HG03558 (cell line): ENCODE data around the gene FAM120AOS.
A peak's percentile ranks its signal among the peaks of the same experiment; 100 is the strongest.

Source experiments
- ATAC-seq: cut with Tn5 transposase; IDR thresholded peaks from one replicate; pipeline ENCODE4 v1.9.1; 2021; ENCODE audit warnings: moderate number of reproducible peaks; ENCODE audit not compliant: unreplicated experiment; ENCODE audit errors: extremely low read depth

FAM120AOS gene

DNA sequence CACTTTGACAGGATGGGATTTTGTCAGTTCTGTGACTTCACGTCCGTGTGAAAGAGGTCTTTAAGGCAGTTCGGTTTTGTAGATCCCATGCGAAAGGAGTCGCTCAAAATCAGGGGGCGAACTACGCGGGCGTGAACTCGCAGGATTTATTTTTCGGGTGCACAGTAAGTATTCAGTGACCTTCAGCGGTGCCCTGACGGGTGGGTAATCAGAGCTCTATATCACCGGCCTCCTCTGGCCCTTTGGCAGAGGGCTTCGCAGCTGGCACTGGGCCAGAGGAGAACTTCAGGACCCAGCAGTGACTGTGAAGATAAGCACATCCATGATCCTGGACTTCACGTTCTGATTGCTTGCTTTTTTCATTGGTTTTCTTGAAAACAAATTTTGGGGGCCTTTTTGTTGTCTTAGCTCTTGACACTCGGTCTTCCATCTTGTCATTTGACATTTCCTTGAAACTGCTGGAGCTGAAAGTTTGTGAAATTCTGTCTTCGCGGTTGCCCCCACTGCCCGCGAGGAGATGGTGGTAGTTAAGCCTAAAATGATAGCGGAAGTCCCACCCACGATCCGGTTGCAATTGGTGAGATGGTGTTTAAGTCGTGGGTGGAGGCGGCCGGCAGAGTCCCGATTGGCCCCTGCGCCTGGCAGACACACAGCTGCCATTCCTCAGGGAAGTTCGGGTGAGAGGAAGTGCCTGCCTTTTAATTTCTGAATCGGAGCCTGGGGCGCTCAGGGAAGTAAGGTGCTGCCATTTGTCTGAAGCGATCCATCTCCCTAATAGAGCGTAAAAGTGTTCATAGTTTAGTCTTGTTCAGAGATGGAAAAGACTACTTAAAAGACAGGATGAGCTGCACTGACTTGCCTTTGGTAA, at the start of gene FAM120AOS:
Gene FAM120AOS, minus strand, starts transcription at position 535 of the 868 bp plus-strand sequence. CDS start 872 bp downstream, outside the sequence.
- ATAC-seq: peak; percentile 32

DNA sequence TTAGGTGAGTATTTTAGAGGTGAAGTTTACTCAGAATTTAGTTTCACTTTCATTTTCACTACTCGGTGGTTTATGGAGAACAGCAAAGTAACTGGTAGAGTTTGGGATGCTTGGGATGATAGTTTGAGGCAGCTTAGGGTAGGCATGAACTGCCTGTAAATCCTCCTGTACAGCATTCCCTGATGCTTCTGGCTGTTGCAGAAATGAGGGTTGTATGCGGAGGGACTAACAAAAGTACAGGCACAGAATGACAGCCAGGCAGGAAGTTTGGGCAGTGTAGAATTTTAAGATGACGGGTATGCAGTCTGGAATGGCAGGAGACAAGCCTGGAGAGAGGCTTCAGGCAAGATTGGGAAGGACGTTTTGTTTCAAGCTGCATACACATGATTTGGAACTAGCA, 48.0 kb upstream of the FAM120AOS start:
- ATAC-seq: no peak

DNA sequence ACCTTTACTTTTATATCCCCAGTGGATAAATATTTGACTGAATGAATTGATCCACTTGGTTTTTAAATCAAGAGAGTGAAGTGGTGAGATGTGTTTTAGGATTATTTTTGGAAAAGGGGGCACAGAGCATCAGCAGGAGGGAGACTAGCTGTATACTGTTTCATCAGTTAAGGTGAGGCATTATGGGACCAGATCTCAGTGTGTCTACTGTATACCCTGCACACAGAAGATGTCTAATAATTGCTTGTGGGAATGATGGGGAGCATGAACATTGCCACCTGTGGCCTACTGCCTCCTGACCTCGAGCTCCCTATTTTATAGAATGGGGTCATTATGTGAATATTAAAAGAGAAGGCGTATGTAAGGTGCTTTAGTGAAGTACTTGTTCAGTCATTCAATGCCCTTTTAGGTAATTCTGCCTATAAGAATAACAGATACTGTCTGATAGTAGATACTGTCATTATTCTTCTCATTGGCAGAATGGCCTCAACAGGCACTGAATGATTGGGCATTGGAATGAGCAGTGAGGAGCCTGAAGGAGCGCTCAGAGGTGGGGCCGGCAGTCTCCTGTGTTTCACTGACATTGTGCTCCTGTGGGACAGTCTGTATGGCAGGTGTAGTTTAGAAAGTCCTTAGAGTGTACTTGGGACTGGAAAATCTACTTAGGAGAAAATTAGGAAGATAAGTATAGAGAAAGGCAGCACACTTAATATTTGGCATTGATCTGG, 47.4 kb upstream of the FAM120AOS start:
- no peak for ATAC-seq

DNA sequence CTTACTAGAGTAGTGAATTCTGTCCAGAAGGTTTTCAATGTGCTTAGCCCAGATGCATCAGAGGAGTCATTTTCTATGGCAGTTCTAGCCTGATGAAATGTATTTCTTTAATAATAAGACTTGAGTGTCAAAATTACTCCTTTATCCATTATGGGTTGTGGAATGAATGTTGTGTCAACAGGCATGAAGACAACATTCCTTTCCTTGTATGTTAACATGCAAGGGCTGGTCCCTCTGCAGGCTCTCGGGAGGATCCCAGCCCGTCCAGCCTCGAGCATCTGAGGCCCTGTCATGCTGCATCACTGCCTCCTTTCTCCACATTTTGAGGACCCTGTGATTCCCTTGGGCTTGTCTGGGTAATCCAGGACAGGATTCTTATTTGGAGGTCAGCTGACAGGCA, 42.9 kb upstream of the FAM120AOS start:
- no peak for ATAC-seq

DNA sequence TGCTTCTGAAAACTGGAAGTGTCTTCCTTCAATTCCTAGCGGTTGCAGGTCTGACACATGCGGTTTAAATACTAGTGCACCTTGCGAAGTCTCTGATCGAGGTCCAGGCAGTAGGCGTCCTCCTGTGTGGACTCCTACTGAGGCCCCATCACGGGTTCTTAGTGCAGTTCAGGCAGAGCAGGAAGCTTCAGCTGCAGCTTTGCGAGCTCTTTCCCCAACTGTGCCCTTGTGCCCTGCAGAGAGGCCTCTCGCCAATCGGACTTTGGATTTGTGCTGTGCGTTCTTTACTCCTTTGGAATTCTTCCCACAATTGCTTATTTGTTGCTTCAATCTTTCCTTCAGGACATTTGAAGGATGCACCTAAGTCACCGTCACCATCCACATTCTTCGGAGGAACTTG, 40.6 kb upstream of the FAM120AOS start:
- no peak for ATAC-seq

DNA sequence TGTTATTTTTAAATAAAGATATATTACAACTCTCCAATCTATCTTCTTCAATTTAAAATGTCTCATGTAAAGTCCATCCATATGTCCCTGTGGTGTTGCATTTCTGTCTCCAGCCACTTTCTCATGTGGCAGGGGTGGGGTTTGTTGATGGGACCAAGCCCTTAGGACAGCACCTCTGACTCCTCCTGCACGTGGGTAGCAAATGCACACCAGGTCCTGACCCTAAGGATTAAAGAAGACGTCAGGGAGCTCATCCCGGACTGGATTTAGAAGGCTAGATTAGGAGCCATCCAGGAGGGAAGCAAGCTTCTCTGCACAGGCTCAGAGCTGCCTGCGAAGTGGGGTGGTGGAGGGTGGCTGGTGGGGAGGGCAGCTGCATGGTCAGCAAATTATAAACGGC, 38.9 kb upstream of the FAM120AOS start:
- ATAC-seq: no peak

DNA sequence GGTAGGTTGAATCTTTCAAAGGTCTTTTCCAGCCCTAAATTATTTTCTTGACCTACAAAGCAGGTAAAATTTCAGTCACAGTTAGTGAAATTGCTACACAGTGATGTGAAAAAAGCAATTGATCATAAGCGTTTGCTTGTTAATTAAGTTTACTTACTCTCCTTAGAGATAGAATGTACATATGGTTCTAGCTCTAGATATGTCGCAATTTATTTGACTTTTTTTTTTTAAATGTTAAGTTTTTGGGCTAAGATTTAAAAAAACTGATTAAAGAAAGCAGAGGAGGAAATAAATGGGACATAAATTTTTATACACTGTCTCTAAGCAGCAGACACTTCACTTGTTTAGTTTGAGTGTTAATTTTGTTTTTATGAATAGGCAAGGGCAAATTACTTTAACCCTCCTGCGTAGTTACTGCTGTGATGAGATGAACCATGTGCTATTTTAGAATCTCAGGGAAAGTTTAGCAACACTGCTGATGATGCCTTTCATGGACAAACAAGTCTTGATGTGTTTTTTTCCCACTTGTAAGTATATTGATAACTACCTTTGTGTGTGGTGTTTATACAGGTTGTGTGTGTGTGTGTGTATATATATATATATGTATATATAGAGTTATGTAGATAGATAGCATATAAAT, 38.3 kb upstream of the FAM120AOS start:
- ATAC-seq: no peak

DNA sequence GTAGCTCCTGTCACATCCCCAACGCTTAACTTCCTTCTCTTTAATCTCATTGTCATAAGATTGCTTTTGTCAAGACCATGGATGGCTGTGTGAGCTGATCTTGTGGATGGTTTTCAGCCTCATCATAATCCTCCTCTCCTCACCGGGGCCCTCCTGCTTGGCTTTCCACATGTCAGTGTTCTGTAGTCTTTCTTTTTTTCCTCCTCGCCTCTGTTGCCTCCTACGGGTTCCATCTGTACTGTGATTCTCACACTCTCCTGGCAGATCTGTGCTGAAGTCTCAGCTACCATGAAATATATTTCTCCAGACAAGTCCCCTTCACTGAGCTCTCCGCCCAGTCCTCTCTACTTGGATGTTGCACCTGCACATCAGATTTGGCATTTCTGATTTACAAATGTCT, 34.9 kb upstream of the FAM120AOS start:
- ATAC-seq: no peak

DNA sequence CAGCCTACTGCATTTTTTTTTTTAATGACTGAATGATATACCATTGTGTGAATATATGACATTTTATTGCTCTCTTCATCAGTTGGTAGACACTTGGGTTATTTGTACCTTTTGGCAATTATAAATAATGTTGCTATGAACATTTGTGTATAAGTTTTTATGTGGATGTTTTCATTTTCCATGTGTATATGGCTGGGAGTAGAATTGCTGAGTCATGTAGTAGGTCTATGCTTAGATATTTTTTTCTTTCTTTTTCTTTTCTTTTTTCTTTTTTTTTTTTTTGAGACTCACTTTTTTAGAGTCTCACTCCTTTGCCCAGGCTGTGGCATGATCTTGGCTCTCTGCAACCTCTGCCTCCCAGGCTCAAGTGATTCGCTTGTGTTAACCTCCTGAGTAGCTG, 32.9 kb upstream of the FAM120AOS start:
- no peak for ATAC-seq

DNA sequence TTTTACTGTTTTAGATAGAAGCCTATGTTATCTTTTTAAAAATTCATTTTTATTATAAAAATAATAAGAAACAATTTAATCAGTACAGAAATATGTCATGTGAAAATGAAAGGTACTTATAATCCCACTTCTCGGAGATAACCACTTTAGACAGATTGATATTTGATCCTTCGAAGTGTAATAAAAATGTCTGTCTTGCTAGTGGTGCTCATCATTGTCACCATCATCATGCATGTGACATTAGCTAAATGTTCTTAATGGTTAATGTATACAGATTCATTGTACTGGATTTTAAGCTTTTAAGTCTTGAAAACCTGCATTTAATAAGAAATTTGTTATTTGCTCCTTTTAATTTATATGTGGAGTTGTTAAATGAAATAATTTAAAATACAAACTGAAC, 30.1 kb upstream of the FAM120AOS start:
- ATAC-seq: no peak

DNA sequence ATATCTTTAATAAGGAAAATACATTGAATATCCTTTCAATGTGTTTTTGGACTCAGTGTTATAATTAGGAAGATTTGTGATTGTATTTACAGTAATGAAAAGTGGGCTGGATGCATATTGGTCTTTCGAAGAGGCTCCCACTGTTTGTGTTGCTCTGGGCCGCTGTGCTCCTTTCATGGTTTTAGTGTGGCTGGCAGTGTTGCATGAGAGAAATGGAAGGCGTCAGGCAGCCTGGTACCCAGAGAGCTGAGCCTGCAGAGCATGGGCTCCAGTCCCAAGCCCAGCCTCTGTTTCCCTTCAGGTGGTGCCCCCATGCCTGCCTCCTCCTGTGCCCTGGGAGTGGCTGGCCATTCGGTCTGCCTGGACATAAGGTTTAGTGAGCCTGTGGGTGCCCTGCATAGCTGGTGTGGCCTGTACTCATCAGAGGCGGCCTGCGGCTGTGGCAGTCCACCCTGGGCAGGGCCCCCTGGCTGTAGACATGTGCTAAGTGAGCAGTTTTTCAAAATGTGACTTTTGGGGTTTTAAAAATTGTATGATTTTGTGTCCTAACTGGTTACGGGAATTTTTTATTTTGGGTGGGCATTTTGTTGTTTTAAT, 27.4 kb upstream of the FAM120AOS start:
- no peak for ATAC-seq

DNA sequence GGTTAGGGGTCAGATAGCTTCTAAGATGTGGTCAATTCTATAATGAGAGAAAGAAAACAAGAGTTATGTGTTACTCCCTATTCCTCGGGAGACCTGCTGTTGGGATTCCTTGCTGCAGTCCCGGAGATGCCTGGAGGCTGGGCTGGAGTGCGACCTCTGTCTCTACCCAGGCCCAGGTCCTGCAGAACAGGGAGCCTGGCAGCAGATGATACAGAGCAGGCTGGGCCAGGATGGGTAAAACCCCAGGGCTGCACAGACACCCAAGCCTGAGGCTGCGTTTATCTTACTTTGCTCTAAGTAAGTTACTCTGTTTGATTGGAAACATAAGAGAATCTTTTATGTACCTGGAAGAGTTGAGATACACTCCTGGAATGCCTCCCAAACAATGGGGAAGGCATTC, 26.9 kb upstream of the FAM120AOS start:
- no peak for ATAC-seq

DNA sequence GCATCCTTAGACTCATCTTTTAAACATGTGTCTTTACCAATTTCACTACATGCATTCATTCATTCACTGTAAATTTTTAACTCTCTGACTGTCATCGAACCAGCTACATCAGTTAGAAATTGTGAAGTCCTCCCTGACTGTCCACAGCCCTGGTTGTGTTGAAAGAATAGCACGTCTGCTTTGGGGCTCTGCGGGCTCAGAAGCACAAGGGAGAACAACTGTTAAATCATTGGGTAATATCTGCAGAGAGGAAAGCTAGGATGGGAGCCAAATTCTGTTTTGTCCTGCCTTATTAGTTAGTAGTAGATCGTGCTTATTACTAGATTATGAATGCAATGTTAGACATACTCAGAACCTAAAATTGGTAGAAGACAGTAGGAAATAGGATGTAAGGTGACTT, 26.3 kb upstream of the FAM120AOS start:
- no peak for ATAC-seq

DNA sequence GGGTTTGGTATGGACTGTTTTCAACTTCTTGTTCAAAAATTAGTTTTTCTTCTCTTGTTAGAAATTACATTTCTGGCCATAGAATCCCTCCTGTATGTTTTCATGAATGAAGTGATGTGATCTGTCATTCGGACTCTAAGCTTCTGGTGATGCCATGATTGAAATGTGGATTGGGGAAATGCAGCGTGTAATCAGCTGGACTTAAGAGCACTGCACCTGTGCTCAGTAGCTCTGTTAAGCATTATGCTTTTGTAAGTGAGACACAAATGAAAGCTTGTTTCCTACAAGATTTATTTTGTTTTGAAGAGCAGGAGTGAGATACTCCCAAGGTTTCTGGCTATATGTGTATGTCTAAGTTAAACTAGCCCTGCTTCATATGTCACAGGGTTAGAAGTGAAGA, 24.0 kb upstream of the FAM120AOS start:
- ATAC-seq: no peak

DNA sequence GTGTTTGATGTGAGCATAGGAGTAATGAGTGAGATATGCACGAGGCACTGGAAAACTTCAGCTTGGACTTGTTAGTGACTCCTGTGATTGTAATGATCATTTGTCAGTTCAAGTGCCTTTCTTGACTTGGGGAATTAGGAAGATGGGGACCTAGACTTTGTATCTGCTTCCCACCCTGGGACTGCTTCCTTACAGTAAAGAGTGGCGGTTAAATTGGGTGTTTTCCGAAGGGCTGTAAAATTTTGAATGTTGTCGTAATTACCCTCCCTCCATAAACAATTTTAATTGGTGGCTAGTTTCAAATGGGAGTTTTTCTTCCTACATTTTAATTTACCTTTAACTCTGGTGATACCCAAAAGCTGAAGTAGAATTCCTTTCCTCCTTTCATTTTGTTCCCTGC, 23.5 kb upstream of the FAM120AOS start:
- ATAC-seq: no peak

DNA sequence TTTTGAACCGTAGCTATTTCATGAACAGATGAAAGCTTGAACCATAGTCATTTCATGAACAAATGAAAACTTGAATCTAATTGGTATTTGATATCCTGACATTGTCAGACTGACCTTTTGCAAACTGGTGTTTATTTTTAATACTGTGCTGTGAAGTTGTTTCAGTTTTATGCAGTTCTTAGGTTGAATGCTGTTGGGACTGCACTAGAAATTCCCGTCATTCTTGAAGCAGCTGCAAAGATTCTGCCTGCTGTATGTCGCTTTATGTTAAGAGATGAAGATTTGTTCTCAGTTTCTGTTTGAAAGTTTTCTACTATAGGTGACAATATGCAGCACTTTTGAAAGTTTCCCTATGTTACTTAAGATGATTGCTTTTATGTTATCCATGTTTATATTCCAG, 22.5 kb upstream of the FAM120AOS start:
- ATAC-seq: no peak

DNA sequence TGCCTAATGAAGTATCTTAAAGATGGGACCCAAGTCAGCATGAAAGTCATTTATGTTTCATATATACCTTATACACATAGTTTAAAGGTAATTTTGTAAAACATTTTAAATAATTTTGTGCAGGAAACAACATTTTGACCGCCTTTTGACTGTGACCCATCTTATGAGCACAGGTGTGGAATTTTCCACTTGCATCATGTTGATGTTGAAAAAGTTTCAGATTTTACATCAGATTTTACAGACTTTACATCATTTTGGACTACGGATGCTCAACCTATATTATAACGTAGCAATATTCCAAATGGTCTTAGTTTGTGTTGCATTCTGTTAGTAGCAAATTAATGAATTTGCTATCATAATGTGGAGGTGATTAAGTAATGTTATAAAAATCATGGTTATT, 21.7 kb upstream of the FAM120AOS start:
- no peak for ATAC-seq

DNA sequence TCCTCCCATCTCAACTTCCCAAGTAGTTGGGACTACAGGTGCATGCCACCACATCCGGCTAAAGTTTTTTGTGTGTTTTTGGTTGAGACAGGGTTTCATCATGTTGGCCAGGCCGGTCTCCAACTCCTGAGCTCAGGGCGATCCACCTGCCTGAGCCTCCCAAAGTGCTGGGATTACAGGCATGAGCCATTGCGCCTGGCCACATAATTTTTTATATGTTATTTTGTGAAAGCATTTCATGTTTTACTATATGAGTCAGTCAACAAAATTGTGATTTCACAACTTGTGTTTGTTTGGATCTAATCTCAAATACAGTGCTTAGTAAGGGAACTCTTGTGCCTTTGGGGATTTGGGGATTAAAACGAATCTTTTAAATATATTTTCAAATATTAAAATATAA, 20.0 kb upstream of the FAM120AOS start:
- no peak for ATAC-seq

DNA sequence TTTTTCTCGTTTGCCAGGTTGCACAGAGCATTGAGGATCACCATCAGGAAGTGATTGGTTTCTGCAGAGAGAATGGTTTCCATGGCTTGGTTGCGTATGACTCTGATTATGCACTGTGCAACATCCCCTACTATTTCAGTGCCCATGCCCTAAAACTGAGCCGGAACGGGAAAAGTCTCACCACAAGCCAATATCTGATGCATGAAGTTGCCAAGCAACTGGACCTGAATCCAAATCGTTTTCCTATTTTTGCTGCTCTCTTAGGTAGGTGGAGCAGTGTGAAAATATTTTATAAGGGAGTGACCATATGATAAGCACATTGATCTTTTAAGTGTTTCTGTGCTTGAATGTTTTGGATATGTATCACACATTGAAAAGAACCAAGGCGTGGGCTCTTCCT, 17.7 kb upstream of the FAM120AOS start:
- ATAC-seq: no peak

DNA sequence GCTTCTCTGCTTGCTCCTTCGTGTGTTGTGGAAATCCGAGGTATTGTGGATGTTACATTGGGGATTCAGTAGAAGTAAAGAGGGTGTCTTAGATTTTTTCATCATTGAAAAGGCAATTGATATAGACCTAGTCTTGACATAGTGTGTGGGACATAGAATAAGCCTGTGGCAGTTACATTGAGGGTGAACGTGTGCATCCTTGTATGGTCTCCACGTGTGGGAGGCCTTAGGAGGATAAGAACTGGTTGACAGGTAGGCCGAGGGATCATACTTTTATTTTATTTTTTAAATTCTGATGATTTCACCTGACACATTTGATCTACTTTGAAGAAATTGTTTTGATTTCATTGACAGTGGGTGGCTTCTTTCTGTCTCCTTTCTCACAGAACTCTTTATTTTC, 17.0 kb upstream of the FAM120AOS start:
- ATAC-seq: no peak
